Measurements from ENCODE around the gene FPGS.

DNA sequence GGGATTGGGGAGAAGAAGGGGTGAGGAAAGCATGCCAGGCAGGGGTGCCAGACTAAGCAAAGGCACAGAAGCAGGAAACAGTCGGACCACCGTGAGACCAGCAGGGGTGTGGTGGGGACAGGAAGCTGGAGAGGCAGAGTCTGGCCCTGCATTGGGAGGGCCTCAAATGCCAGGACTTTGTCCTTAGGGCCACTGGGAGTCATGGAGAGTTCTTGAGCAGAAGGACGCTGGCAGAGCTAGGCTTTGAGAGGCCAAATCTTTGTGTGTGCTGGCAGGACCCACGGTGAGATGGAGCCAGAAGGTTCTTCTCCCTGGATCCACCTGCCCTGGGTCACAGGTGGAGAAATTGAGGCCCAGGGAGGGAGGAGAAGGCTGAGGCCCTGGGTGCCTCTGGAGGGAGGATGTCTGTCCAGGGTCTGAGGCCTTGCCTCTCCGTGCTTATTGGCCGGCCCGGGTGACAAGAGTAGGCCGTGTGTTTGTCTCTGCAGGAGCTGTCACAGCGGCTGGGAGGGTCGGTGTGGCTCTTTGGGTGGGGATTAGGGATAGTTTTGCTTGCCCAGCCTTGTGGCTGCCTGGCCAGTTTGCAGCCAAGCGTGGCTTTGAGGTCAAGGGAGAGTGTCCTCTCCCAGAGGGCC lies 53.5 kb downstream of the FPGS start:
- TF ChIP-seq, protein P1, sequence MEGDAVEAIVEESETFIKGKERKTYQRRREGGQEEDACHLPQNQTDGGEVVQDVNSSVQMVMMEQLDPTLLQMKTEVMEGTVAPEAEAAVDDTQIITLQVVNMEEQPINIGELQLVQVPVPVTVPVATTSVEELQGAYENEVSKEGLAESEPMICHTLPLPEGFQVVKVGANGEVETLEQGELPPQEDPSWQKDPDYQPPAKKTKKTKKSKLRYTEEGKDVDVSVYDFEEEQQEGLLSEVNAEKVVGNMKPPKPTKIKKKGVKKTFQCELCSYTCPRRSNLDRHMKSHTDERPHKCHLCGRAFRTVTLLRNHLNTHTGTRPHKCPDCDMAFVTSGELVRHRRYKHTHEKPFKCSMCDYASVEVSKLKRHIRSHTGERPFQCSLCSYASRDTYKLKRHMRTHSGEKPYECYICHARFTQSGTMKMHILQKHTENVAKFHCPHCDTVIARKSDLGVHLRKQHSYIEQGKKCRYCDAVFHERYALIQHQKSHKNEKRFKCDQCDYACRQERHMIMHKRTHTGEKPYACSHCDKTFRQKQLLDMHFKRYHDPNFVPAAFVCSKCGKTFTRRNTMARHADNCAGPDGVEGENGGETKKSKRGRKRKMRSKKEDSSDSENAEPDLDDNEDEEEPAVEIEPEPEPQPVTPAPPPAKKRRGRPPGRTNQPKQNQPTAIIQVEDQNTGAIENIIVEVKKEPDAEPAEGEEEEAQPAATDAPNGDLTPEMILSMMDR (IDR thresholded peaks at IDR 0.05): no peak
- no peak for TF ChIP-seq POLR2A (IDR thresholded peaks at IDR 0.05)
